Neuron (in vitro differentiated cells): Measurements from ENCODE around the gene GCG.

Source experiments
- H2AFZ ChIP-seq: one replicate; pipeline ENCODE4 v1.6.1; 2013; ENCODE audit warnings: low read depth, mild to moderate bottlenecking, inconsistent platforms, low read length, moderate library complexity
- H3K27me3 ChIP-seq: one replicate; pipeline ENCODE4 v1.6.1; 2013; ENCODE audit warnings: low read length; ENCODE audit not compliant: insufficient read depth
- H3K36me3 ChIP-seq: one replicate; pipeline ENCODE4 v1.6.1; 2013; ENCODE audit warnings: low read length; ENCODE audit not compliant: insufficient read depth
- H3K4me1 ChIP-seq: one replicate; pipeline ENCODE4 v1.6.1; 2013; ENCODE audit warnings: low read length; ENCODE audit not compliant: insufficient read depth
- H3K4me3 ChIP-seq: 2 replicates; pipeline ENCODE4 v1.5.1; 2013; ENCODE audit warnings: mild to moderate bottlenecking, low read length, moderate library complexity
- H3K9me3 ChIP-seq: one replicate; pipeline ENCODE4 v1.6.1; 2013; ENCODE audit warnings: low read length

The GCG gene

GRCh38 chr2:162107361-162107901 is 44.6 kb downstream of the GCG start:
- H3K27me3 ChIP-seq: no peaks in the 10 kb centered on the region
- H3K36me3 ChIP-seq: no peaks in the 10 kb centered on the region
- H3K4me1 ChIP-seq: no peaks in the 10 kb centered on the region
- H2AFZ ChIP-seq: no peak overlapping the region
- no peaks in the 10 kb centered on the region for H3K9me3 ChIP-seq
- no peak overlapping the region for H3K4me3 ChIP-seq

- Histone ChIP-seq H3K36me3 (no peaks in the 10 kb centered on the region), H3K9me3 (no peaks in the 10 kb centered on the region), H3K27me3 (no peaks in the 10 kb centered on the region), H3K4me3 (no peak overlapping the region), H3K4me1 (no peaks in the 10 kb centered on the region), H2AFZ (no peak overlapping the region)
Measured at GRCh38 chr2:162106746-162107145, 45.3 kb downstream of the GCG start.

- no peaks in the 10 kb centered on the region for H3K4me1 ChIP-seq
- no peak overlapping the region for H3K4me3 ChIP-seq
- H3K27me3 ChIP-seq: no peaks in the 10 kb centered on the region
- H3K9me3 ChIP-seq: no peaks in the 10 kb centered on the region
- no peaks in the 10 kb centered on the region for H3K36me3 ChIP-seq
- H2AFZ ChIP-seq: no peak overlapping the region
Measured at GRCh38 chr2:162106146-162106551, 45.9 kb downstream of the GCG start.

- Histone ChIP-seq H2AFZ (no peak overlapping the region), H3K4me3 (no peak overlapping the region), H3K36me3 (no peaks in the 10 kb centered on the region), H3K4me1 (no peaks in the 10 kb centered on the region), H3K9me3 (no peaks in the 10 kb centered on the region), H3K27me3 (no peaks in the 10 kb centered on the region)
Measured at GRCh38 chr2:162103443-162104009, 48.5 kb downstream of the GCG start.

GRCh38 chr2:162100579-162100978 is 51.5 kb downstream of the GCG start:
- Histone ChIP-seq H3K36me3 (no peaks in the 10 kb centered on the region), H3K9me3 (no peaks in the 10 kb centered on the region), H3K4me1 (no peaks in the 10 kb centered on the region), H3K27me3 (no peaks in the 10 kb centered on the region), H2AFZ (no peak overlapping the region), H3K4me3 (no peak overlapping the region)

- H3K4me1 ChIP-seq: no peaks in the 10 kb centered on the region
- H3K9me3 ChIP-seq: no peaks in the 10 kb centered on the region
- no peaks in the 10 kb centered on the region for H3K36me3 ChIP-seq
- no peak overlapping the region for H2AFZ ChIP-seq
- no peaks in the 10 kb centered on the region for H3K27me3 ChIP-seq
- H3K4me3 ChIP-seq: no peak overlapping the region
Measured at GRCh38 chr2:162099836-162100235, 52.2 kb downstream of the GCG start.
